Ovary (tissue), 3 donors: ENCODE results near the gene RAB6B.

Source experiments
- CTCF ChIP-seq, 3 donors: fragments of 450-650 bp in 2 of 3; fragments of 200-600 bp in 1 of 3; IDR thresholded peaks; one replicate each; pipeline versions ENCODE4 v1.5.1 to v1.8.0; 2016 to 2022; ENCODE audit warnings: antibody characterized with exemption in 3 of 3, mild to moderate bottlenecking in 1 of 3
- POLR2A ChIP-seq: fragments of 450-650 bp; IDR thresholded peaks from one replicate; pipeline ENCODE4 v1.6.1; 2017; ENCODE audit warnings: antibody characterized with exemption, mild to moderate bottlenecking, moderate library complexity
- donor health status: DM: no; HTN: no; CAD: no.

GRCh38 chr3:133836497-133837158 is 59.1 kb downstream of the RAB6B start:
- TF ChIP-seq POLR2A (no peak), CTCF (IDR thresholded peaks at IDR 0.05) (no peak)
